Esophagus squamous epithelium (tissue), 4 donors: ENCODE results near the gene SUSD4.

ENCODE experiments used
- CTCF ChIP-seq, 6 experiments: fragments of 450-650 bp in 4 of 6; fragments of 200-600 bp in 2 of 6; sonication (generic) in 2 of 6; IDR thresholded peaks; one replicate each; pipeline ENCODE4 v1.5.1; 2016 to 2019; ENCODE audit warnings: antibody characterized with exemption in 6 of 6, mild to moderate bottlenecking in 4 of 6, moderate library complexity in 4 of 6
- POLR2A ChIP-seq, 4 donors: fragments of 450-650 bp; IDR thresholded peaks; one replicate each; pipeline ENCODE4 v1.6.1; 2017; ENCODE audit warnings: antibody characterized with exemption in 4 of 4, mild to moderate bottlenecking in 4 of 4, moderate library complexity in 3 of 4

- TF ChIP-seq POLR2A (IDR thresholded peaks at IDR 0.05): no peak
- TF ChIP-seq CTCF (IDR thresholded peaks at IDR 0.05): no peak
Measured at GRCh38 chr1:223203034-223203408, 161.0 kb downstream of the SUSD4 start.
